ENCODE measurements around the gene GNPAT. TPM values are rescaled to one million over a fixed set of nuclear protein-coding genes. Genes with fewer than 3 reads are reported as not detected.

The GNPAT gene
- total RNA-seq, 1 experiment from 2014 or later = 60.9 TPM

DNA sequence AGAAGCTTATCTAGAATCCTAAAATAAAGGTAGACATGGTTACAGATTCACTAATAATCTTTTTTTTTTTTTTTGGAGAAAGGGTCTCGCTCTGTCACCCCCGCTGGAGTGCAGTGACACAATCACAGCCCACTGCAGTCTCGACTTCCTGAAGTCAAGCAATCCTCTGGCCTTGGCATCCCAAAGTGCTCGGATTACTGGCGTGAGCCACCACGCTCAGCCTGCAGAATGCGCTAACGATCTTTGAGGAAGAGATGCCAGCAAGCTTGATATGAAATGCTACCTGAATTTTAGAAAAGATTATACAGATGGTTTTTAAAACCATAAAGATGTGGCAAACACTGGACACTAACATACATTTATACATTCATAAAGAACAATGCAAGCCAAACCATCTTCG, 4.1 kb upstream of the GNPAT start:
- intact Hi-C loops (cut with micrococcal nuclease) = no loop called here
- ChIA-PET POLR2A (interaction anchor here (0.8 kb wide), 1 partner anchor 17 kb away, joined by 3 read pairs; no protein-coding TSS in a partner anchor), CTCF (interaction anchor here (1.2 kb wide), 1 partner anchor 19 kb away, joined by 3 read pairs; no protein-coding TSS in a partner anchor)
- Mint-ChIP-seq H3K4me1 (ENCODE audit: insufficient read depth, unreplicated experiment) (peaks cover 28% of the 10 kb centered on the region), H3K27ac (ENCODE audit: low read depth, unreplicated experiment) (no peak overlapping the region), H3K36me3 (ENCODE audit: insufficient read depth, unreplicated experiment) (peaks cover 62% of the 10 kb centered on the region), H3K9me3 (ENCODE audit: unreplicated experiment) (no peaks in the 10 kb centered on the region), H3K27me3 (ENCODE audit: insufficient read depth, unreplicated experiment) (no peaks in the 10 kb centered on the region), H3K4me3 (ENCODE audit: unreplicated experiment) (no peak overlapping the region)
- TF ChIP-seq, protein P1, sequence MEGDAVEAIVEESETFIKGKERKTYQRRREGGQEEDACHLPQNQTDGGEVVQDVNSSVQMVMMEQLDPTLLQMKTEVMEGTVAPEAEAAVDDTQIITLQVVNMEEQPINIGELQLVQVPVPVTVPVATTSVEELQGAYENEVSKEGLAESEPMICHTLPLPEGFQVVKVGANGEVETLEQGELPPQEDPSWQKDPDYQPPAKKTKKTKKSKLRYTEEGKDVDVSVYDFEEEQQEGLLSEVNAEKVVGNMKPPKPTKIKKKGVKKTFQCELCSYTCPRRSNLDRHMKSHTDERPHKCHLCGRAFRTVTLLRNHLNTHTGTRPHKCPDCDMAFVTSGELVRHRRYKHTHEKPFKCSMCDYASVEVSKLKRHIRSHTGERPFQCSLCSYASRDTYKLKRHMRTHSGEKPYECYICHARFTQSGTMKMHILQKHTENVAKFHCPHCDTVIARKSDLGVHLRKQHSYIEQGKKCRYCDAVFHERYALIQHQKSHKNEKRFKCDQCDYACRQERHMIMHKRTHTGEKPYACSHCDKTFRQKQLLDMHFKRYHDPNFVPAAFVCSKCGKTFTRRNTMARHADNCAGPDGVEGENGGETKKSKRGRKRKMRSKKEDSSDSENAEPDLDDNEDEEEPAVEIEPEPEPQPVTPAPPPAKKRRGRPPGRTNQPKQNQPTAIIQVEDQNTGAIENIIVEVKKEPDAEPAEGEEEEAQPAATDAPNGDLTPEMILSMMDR (IDR thresholded peaks at IDR 0.05; ENCODE audit: unreplicated experiment) = no peak
- BruUV-seq (replicated peaks) = no TSS peak
- no peak for DNase-seq (ENCODE audit: unreplicated experiment)

DNA sequence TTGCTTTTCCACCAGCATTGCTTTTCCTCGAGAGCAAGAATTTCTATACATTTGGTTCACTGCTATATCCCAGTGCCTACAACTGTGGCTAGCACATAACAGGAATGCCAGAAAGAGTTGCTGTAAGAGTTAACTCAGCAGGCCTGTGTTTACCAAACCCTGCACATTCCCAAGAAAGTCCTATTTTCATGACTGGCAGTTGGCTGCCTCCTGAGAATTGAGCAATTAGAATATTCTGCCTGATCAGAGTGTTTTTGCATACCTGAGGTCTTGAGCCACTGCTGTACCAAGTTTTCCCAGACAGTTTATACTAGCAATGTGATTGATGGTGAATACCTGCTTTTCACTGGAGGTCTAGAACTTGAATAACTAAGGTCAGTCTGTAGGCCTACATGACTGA, 2.7 kb upstream of the GNPAT start:
- Mint-ChIP-seq H3K36me3 (ENCODE audit: insufficient read depth, unreplicated experiment) (peaks cover 62% of the 10 kb centered on the region), H3K9me3 (ENCODE audit: unreplicated experiment) (no peaks in the 10 kb centered on the region), H3K4me1 (ENCODE audit: insufficient read depth, unreplicated experiment) (peaks cover 42% of the 10 kb centered on the region), H3K27ac (ENCODE audit: low read depth, unreplicated experiment) (no peak overlapping the region), H3K4me3 (ENCODE audit: unreplicated experiment) (no peak overlapping the region), H3K27me3 (ENCODE audit: insufficient read depth, unreplicated experiment) (no peaks in the 10 kb centered on the region)
- DNase-seq (ENCODE audit: unreplicated experiment) = no peak
- intact Hi-C loops (cut with micrococcal nuclease) = no loop called here
- ChIA-PET POLR2A (interaction anchor here (2.2 to 6.5 kb wide), 2 partner anchors 22 to 99 kb away, joined by 10 to 343 read pairs; partner anchors contain the start of genes EXOC8 and SPRTN), CTCF (interaction anchor here (0.6 to 2.3 kb wide), 5 partner anchors 10 to 1333 kb away, joined by 3 to 9 read pairs (median 3); no protein-coding TSS in a partner anchor)
- TF ChIP-seq, protein P1 (IDR thresholded peaks at IDR 0.05; ENCODE audit: unreplicated experiment) = no peak
- no TSS peak for BruUV-seq (replicated peaks)

DNA sequence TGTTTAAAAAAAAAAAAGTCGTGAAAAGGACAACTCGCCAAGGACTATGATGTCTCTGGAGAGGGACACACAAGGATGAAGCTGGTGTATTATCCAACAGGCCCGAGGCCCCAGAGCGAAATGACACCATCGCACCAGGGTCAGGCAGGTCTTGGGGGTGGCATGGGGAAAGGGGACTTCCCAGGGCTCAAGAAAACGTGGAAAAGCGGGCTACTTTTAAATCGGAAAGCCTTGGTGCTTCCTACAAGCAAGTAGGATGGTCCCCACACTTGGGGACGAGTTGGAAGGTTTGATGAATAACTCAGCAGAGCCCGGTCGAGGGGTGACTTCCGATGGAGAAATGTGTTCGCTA, 505 bp upstream of the GNPAT start:
- DNase-seq (ENCODE audit: unreplicated experiment) = peak; percentile 48
- TF ChIP-seq, protein P1 (IDR thresholded peaks at IDR 0.05; ENCODE audit: unreplicated experiment) = no peak
- Mint-ChIP-seq H3K27ac (ENCODE audit: low read depth, unreplicated experiment) (peak overlapping the region; percentile 97), H3K36me3 (ENCODE audit: insufficient read depth, unreplicated experiment) (peaks cover 43% of the 10 kb centered on the region), H3K4me3 (ENCODE audit: unreplicated experiment) (peak overlapping the region; percentile 85), H3K4me1 (ENCODE audit: insufficient read depth, unreplicated experiment) (peaks cover 52% of the 10 kb centered on the region), H3K9me3 (ENCODE audit: unreplicated experiment) (no peaks in the 10 kb centered on the region), H3K27me3 (ENCODE audit: insufficient read depth, unreplicated experiment) (no peaks in the 10 kb centered on the region)
- CTCF ChIA-PET = interaction anchor here (0.6 to 1.9 kb wide), 4 partner anchors 26 to 516 kb away, joined by 3 to 6 read pairs (median 3); partner anchors contain the start of genes EXOC8 and SPRTN
- intact Hi-C loops (cut with micrococcal nuclease) = no loop called here
- BruUV-seq (replicated peaks) = TSS peak; percentile 62
- POLR2A ChIA-PET = interaction anchor here (0.6 to 6.5 kb wide), 30 partner anchors 9 to 972 kb away, joined by 3 to 343 read pairs (median 4); partner anchors contain the start of genes ARV1, EGLN1, EXOC8 and SPRTN

DNA sequence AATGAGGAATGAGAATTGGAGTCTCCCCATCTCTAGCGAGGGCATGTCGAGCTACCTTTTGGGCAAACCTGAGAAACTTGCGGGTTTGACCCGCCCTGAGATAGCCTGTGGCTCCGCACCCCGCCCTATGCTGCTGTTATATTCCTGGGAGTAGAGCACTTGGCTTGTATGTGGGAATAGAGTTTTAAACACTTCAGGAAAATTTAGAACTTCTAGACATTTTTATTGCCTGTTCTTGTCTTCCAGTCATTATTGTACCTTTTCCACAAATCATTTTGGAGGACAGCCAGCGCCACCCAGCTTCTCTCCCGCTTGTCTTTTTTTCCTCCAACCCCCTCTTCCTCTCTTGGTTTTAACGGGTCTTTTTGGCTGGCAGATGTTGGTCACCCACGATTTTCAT, 738 bp downstream of the GNPAT start:
- intact Hi-C loops (cut with micrococcal nuclease) = loop anchor here (1.0 kb wide), 2 partner anchors 96 to 349 kb away; partner anchors contain the start of gene EXOC8
- Mint-ChIP-seq H3K27ac (ENCODE audit: low read depth, unreplicated experiment) (peak overlapping the region; percentile 97), H3K27me3 (ENCODE audit: insufficient read depth, unreplicated experiment) (no peaks in the 10 kb centered on the region), H3K36me3 (ENCODE audit: insufficient read depth, unreplicated experiment) (peaks cover 30% of the 10 kb centered on the region), H3K4me1 (ENCODE audit: insufficient read depth, unreplicated experiment) (peaks cover 47% of the 10 kb centered on the region), H3K4me3 (ENCODE audit: unreplicated experiment) (peak overlapping the region; percentile 85), H3K9me3 (ENCODE audit: unreplicated experiment) (no peaks in the 10 kb centered on the region)
- POLR2A ChIA-PET = interaction anchor here (0.6 to 6.5 kb wide), 51 partner anchors 9 to 805 kb away, joined by 3 to 343 read pairs (median 4); partner anchors contain the start of genes ARV1, EXOC8, SPRTN and TSNAX
- CTCF ChIA-PET = interaction anchor here (0.6 to 1.7 kb wide), 14 partner anchors 10 to 444 kb away, joined by 3 to 10 read pairs (median 4); partner anchors contain the start of genes EXOC8 and SPRTN
- BruUV-seq (replicated peaks) = no TSS peak
- TF ChIP-seq, protein P1 (IDR thresholded peaks at IDR 0.05; ENCODE audit: unreplicated experiment) = no peak
- DNase-seq (ENCODE audit: unreplicated experiment) = peak; percentile 53

Data from MCF 10A (cell line).